Renal cortex interstitium (tissue), 11 donors: ENCODE measurements around the gene IQSEC2. TPM values are rescaled to one million over a fixed set of nuclear protein-coding genes. Genes with fewer than 3 reads are reported as not detected.

Experiments
- DNase-seq, 11 donors: peaks; one replicate each; pipeline ENCODE4 v3.0.0-alpha.2; 2013; ENCODE audit warnings: low read depth in 9 of 11, low spot score in 4 of 11; ENCODE audit errors: extremely low read depth in 1 of 11
- polyA plus RNA-seq, 3 donors: library from polyadenylated mRNA; unstranded; fragments of 120-200 nt; gene quantifications; one replicate each; pipeline ENCODE4 v1.2.1, GENCODE V29; 2013; ENCODE audit not compliant: insufficient read length in 3 of 3

Gene IQSEC2
- polyA plus RNA-seq, 3 donors, result 12.9 to 21.1 (median 15.3) TPM

GRCh38 chrX:53312946-53313727 lies 31.8 kb upstream of the IQSEC2 start:
- DNase-seq, result peak in 4 of 11 donors; percentile 41 to 60 (median 47)

- DNase-seq, result no peak
These were observed 28.5 kb upstream of the IQSEC2 start for GRCh38 chrX:53309837-53310236.

- no peak for DNase-seq
These were observed 27.5 kb upstream of the IQSEC2 start for GRCh38 chrX:53308836-53309235.

- DNase-seq, result no peak
These were observed 24.9 kb upstream of the IQSEC2 start for GRCh38 chrX:53305996-53306937.

- DNase-seq, result no peak
These were observed 24.0 kb upstream of the IQSEC2 start for GRCh38 chrX:53305219-53305995.

GRCh38 chrX:53303195-53303594 lies 21.8 kb upstream of the IQSEC2 start:
- DNase-seq, result no peak

GRCh38 chrX:53300157-53300556 lies 18.8 kb upstream of the IQSEC2 start:
- DNase-seq, result no peak

- no peak for DNase-seq
These were observed 12.8 kb upstream of the IQSEC2 start for GRCh38 chrX:53294024-53294648.

- no peak for DNase-seq
These were observed 10.2 kb upstream of the IQSEC2 start for GRCh38 chrX:53291596-53291995.

GRCh38 chrX:53290441-53291041 lies 9.2 kb upstream of the IQSEC2 start:
- DNase-seq, result no peak

- DNase-seq, result no peak
These were observed 6.8 kb upstream of the IQSEC2 start for GRCh38 chrX:53288189-53288588.

GRCh38 chrX:53287493-53288138 lies 6.2 kb upstream of the IQSEC2 start:
- no peak for DNase-seq

GRCh38 chrX:53286171-53286570 lies 4.8 kb upstream of the IQSEC2 start:
- no peak for DNase-seq

- no peak for DNase-seq
These were observed 4.2 kb upstream of the IQSEC2 start for GRCh38 chrX:53285591-53285990.

GRCh38 chrX:53284684-53285447 lies 3.5 kb upstream of the IQSEC2 start:
- peak in 2 of 11 donors; percentile 40 to 42 for DNase-seq

- DNase-seq, result no peak
These were observed 2.2 kb upstream of the IQSEC2 start for GRCh38 chrX:53283567-53283966.

- DNase-seq, result no peak
These were observed 1.7 kb upstream of the IQSEC2 start for GRCh38 chrX:53283099-53283498.
